HepG2 (cell line): Measurements from ENCODE around the gene SDR42E2. TPM values are rescaled to one million over a fixed set of nuclear protein-coding genes. Genes with fewer than 3 reads are reported as not detected.

Experiments
- ATAC-seq: fragments of 200-7000 bp; cut with Tn5 transposase; 3 replicates; pipeline ENCODE4 v1.9.1; 2020; ENCODE audit warnings: mild to moderate bottlenecking, moderate library complexity
- BruUV-seq: library from RNA; stranded (reverse); fragments of 400-500 nt; replicated peaks from 2 replicates; lab custom pipeline; 2021; lab: Mats Ljungman, UMichigan
- CTCF ChIA-PET: fragments of 300-600 bp; formaldehyde crosslinking; extraction: SDS; loops from one replicate; lab custom pipeline; 2021; ENCODE audit warnings: low total read pairs, inconsistent platforms, low intra/inter-chr PET ratio; lab: Yijun Ruan, JAX
- POLR2A ChIA-PET: fragments of 350-600 bp; sonication (Branson Sonifier 250); formaldehyde crosslinking; loops from one replicate; lab custom pipeline; 2020; ENCODE audit warnings: antibody characterized with exemption, inconsistent platforms; lab: Yijun Ruan, JAX
- DNase-seq: peaks from one replicate; pipeline ENCODE4 v3.0.0-alpha.2; 2015; ENCODE audit warnings: low spot score
- FAIRE-seq: peaks from 3 replicates; lab custom pipeline; 2011; peaks lifted over from hg19 to GRCh38; lab: Jason Lieb, UNC
- H2AFZ ChIP-seq: one replicate; pipeline ENCODE4 v1.6.1; 2011; ENCODE audit warnings: low read length, inconsistent platforms
- H3K27ac ChIP-seq: fragments of 300-600 bp; 3 replicates; pipeline ENCODE4 v1.8.0; 2011; ENCODE audit warnings: mixed run types, mild to moderate bottlenecking, mixed read lengths, low read length, inconsistent platforms; ENCODE audit not compliant: insufficient read depth; ENCODE audit errors: extremely low read length
- H3K27me3 ChIP-seq, 2 experiments: fragments of 200-600 bp in 1 of 2; 2 replicates in 1 of 2; 3 replicates in 1 of 2; pipeline versions ENCODE4 v1.6.0 to v1.8.0; 2011; ENCODE audit warnings: low read length in 2 of 2, mild to moderate bottlenecking in 2 of 2, moderate library complexity in 2 of 2, inconsistent platforms in 1 of 2; ENCODE audit not compliant: insufficient read depth in 2 of 2, control insufficient read depth in 1 of 2
- H3K36me3 ChIP-seq, 2 experiments: fragments of 200-600 bp in 1 of 2; replicated peaks in 1 of 2; 2 replicates in 1 of 2; 3 replicates in 1 of 2; pipeline versions ENCODE4 v1.5.1 to v1.8.0; 2011; ENCODE audit warnings: low read length in 2 of 2, inconsistent platforms in 1 of 2; ENCODE audit not compliant: insufficient read depth in 2 of 2, control insufficient read depth in 1 of 2
- H3K4me1 ChIP-seq: 2 replicates; pipeline ENCODE4 v1.5.1; 2012; ENCODE audit warnings: low read length, inconsistent platforms; ENCODE audit not compliant: insufficient read depth
- H3K4me2 ChIP-seq: 2 replicates; pipeline ENCODE4 v1.6.0; 2011; ENCODE audit warnings: low read depth, low read length, inconsistent platforms
- H3K4me3 ChIP-seq, 3 experiments: fragments of 200-600 bp in 1 of 3; sonication (generic), shearing (Covaris generic) in 1 of 3; replicated peaks in 1 of 3; 2 replicates each; pipeline ENCODE4 v1.5.1; 2011 to 2016; ENCODE audit warnings: low read length in 3 of 3, inconsistent platforms in 2 of 3, low read depth in 2 of 3, mild to moderate bottlenecking in 2 of 3, control low read depth in 1 of 3, mixed read lengths in 1 of 3; ENCODE audit not compliant: insufficient read depth in 1 of 3
- H3K79me2 ChIP-seq: one replicate; pipeline ENCODE4 v1.6.1; 2011; ENCODE audit warnings: low read length, inconsistent platforms; ENCODE audit not compliant: insufficient read depth
- H3K9ac ChIP-seq: 2 replicates; pipeline ENCODE4 v1.6.0; 2011; ENCODE audit warnings: mild to moderate bottlenecking, low read depth, low read length, inconsistent platforms; ENCODE audit not compliant: insufficient read depth
- H3K9me3 ChIP-seq: 2 replicates; pipeline ENCODE4 v1.5.1; 2012; ENCODE audit warnings: mild to moderate bottlenecking, low read length
- H4K20me1 ChIP-seq: 2 replicates; pipeline ENCODE4 v1.6.0; 2011; ENCODE audit warnings: inconsistent platforms, mild to moderate bottlenecking, low read length, moderate library complexity; ENCODE audit not compliant: insufficient read depth
- ATF3 ChIP-seq: sonication (generic); formaldehyde crosslinking; IDR thresholded peaks from 2 replicates; pipeline ENCODE4 v1.4.0; 2020; ENCODE audit warnings: missing genetic modification reagents
- HMGXB3 ChIP-seq: sonication (generic); formaldehyde crosslinking; IDR thresholded peaks from 2 replicates; pipeline ENCODE4 v1.4.0; 2020; ENCODE audit warnings: missing genetic modification reagents, borderline replicate concordance
- HNF4A ChIP-seq: sonication (generic); formaldehyde crosslinking; IDR thresholded peaks from 2 replicates; pipeline ENCODE4 v1.4.0; 2020; ENCODE audit warnings: missing genetic modification reagents
- HNRNPH1 ChIP-seq: fragments of 200-400 bp; formaldehyde crosslinking; optimal IDR thresholded peaks from 2 replicates; pipeline ENCODE3; 2017; ENCODE audit warnings: mild to moderate bottlenecking, low read depth, low read length
- NR2C2 ChIP-seq: sonication (generic); formaldehyde crosslinking; IDR thresholded peaks from 2 replicates; pipeline ENCODE4 v1.4.0; 2020; ENCODE audit warnings: missing genetic modification reagents, mild to moderate bottlenecking, moderate library complexity, borderline replicate concordance
- PRMT3 ChIP-seq: sonication (generic); formaldehyde crosslinking; IDR thresholded peaks from 2 replicates; pipeline ENCODE4 v1.8.1; 2022; ENCODE audit warnings: low read depth, mild to moderate bottlenecking, moderate library complexity, missing genetic modification reagents, borderline replicate concordance
- RAD51 ChIP-seq: fragments of 450-650 bp; IDR thresholded peaks from 2 replicates; pipeline ENCODE4 v1.6.1; 2016; ENCODE audit warnings: borderline replicate concordance
- SALL1 ChIP-seq: sonication (generic); formaldehyde crosslinking; IDR thresholded peaks from 2 replicates; pipeline ENCODE4 v1.8.0; 2022; ENCODE audit warnings: mild to moderate bottlenecking, missing genetic modification reagents
- SP4 ChIP-seq: sonication (generic); formaldehyde crosslinking; IDR thresholded peaks from 2 replicates; pipeline ENCODE4 v1.8.1; 2023; ENCODE audit warnings: mild to moderate bottlenecking, missing genetic modification reagents
- SRF ChIP-seq: IDR thresholded peaks from 2 replicates; pipeline ENCODE4 v1.6.1; 2011; ENCODE audit warnings: mild to moderate bottlenecking, low read depth, low read length, moderate library complexity
- TEAD3 ChIP-seq: optimal IDR thresholded peaks from 2 replicates; pipeline ENCODE3; 2016; ENCODE audit warnings: borderline replicate concordance
- ZBTB25 ChIP-seq: IDR thresholded peaks from 2 replicates; pipeline ENCODE4 v1.6.1; 2018; ENCODE audit warnings: missing genetic modification reagents
- ZNF224 ChIP-seq: sonication (generic); formaldehyde crosslinking; IDR thresholded peaks from 2 replicates; pipeline ENCODE4 v1.5.0; 2020; ENCODE audit warnings: mild to moderate bottlenecking, missing genetic modification reagents
- ZNF225 ChIP-seq: sonication (generic); formaldehyde crosslinking; IDR thresholded peaks from 2 replicates; pipeline ENCODE4 v1.4.0; 2020; ENCODE audit warnings: mild to moderate bottlenecking, missing genetic modification reagents
- ZNF331 ChIP-seq: sonication (generic); formaldehyde crosslinking; IDR thresholded peaks from 2 replicates; pipeline ENCODE4 v1.4.0; 2020; ENCODE audit warnings: missing genetic modification reagents
- ZNF562 ChIP-seq: sonication (generic); formaldehyde crosslinking; IDR thresholded peaks from 2 replicates; pipeline ENCODE4 v1.8.0; 2022; ENCODE audit warnings: missing genetic modification reagents, borderline replicate concordance
- ZNF567 ChIP-seq: sonication (generic); formaldehyde crosslinking; IDR thresholded peaks from 2 replicates; pipeline ENCODE4 v1.8.1; 2023; ENCODE audit warnings: mild to moderate bottlenecking, missing genetic modification reagents, borderline replicate concordance
- ZNF746 ChIP-seq: sonication (generic); formaldehyde crosslinking; IDR thresholded peaks from 2 replicates; pipeline ENCODE4 v1.8.0; 2022; ENCODE audit warnings: mild to moderate bottlenecking, missing genetic modification reagents
- WGBS: methylation state at CpG from one replicate; pipeline ENCODE4 v1.1.6; 2017; ENCODE audit warnings: low lambda C conversion rate; 5-methylcytosine and 5-hydroxymethylcytosine counted together
- in situ Hi-C: cut with HindIII; loops from 2 replicates; pipeline ENCODE4 v1.10.0; 2017; ENCODE audit warnings: low pct_unique_long_range_greater_than_20kb; ENCODE audit not compliant: extremely low pct_ligation_motif_present
- intact Hi-C: fragments of 100-400 bp; cut with micrococcal nuclease; formaldehyde crosslinking; loops from one replicate; pipeline ENCODE4 v1.10.0; 2022; ENCODE audit not compliant: unreplicated experiment
- polyA plus RNA-seq, 8 experiments: library from polyadenylated mRNA; depleted of rRNA in 3 of 8; stranded (reverse) in 7 of 8; unstranded in 1 of 8; fragments of >200 nt; fragmentation: Illumina TruSeq in 4 of 8; extraction: Trizol in 4 of 8; gene quantifications; 2 replicates each; pipeline versions ENCODE4 v1.2.1 to v1.2.3, GENCODE V29; 2011 to 2016; ENCODE audit warnings: low read depth in 4 of 8, missing spikeins in 1 of 8, mixed read lengths in 1 of 8; ENCODE audit not compliant: insufficient read depth in 1 of 8
- total RNA-seq, 5 experiments: library from RNA; depleted of rRNA; stranded (reverse); fragments of >200 nt; fragmentation: Illumina TruSeq; extraction: Trizol; gene quantifications; 2 replicates each; pipeline ENCODE4 v1.2.3, GENCODE V29; 2016; ENCODE audit warnings: low read depth in 1 of 5

The SDR42E2 gene
- total and polyA plus RNA-seq, 2 of the 13 experiments (the other 11 are each of a cell fraction or from before 2014, with no cell fraction given): 0.05 to 0.11 TPM

GRCh38 chr16:22207715-22208360, 45.5 kb downstream of the SDR42E2 start:
- H3K4me3 ChIP-seq: peak overlapping the region; percentile 89 to 97 (median 93)
- POLR2A ChIA-PET: interaction anchor here (1.4 to 5.4 kb wide), 3 partner anchors 11 to 89 kb away, joined by 4 to 78 read pairs (median 7); partner anchors contain the start of gene POLR3E
- DNase-seq (no peak), FAIRE-seq (no peak), ATAC-seq (no peak)
- H2AFZ ChIP-seq: no peak overlapping the region
- CTCF ChIA-PET: no interaction called here
- in situ Hi-C loops: no loop called here
- peak overlapping the region; percentile 85 for H3K9ac ChIP-seq
- no peak overlapping the region for H3K27ac ChIP-seq
- 0 out of 2 replicates have a peak, but pooled peaks cover 4% of the 10 kb centered on the region for H4K20me1 ChIP-seq
- H3K4me2 ChIP-seq: peak overlapping the region; percentile 96
- H3K4me1 ChIP-seq: peaks cover 63% of the 10 kb centered on the region
- H3K9me3 ChIP-seq: no peaks in the 10 kb centered on the region
- TSS peak; percentile 49 for BruUV-seq
- peaks cover 53% of the 10 kb centered on the region for H3K79me2 ChIP-seq
- WGBS: 69% methylated on average over 10 of the region's 10 CpGs
- peaks cover 4 to 12% of the 10 kb centered on the region in 2 experiments for H3K36me3 ChIP-seq
- intact Hi-C loops: loop anchor here (5.0 kb wide), 1 partner anchor 79 kb away; no protein-coding TSS in a partner anchor
- H3K27me3 ChIP-seq: no peaks in the 10 kb centered on the region; a peak in 1 of 5 replicates
- no peak for TF ChIP-seq ZNF331 (CRISPR knock-in tag)
- TF ChIP-seq NR2C2 (CRISPR knock-in tag): no peak
- no peak for TF ChIP-seq ZNF562
- TF ChIP-seq ZNF225: peak; percentile 14; the same call in 1 of the 2 replicates
- no peak for TF ChIP-seq ZNF746 (CRISPR knock-in tag)
- no peak for TF ChIP-seq ZBTB25 (CRISPR knock-in tag)
- TF ChIP-seq SRF: no peak
- TF ChIP-seq HNRNPH1: no peak
- TF ChIP-seq HMGXB3: no peak
- no peak for TF ChIP-seq SALL1
- TF ChIP-seq ZNF567 (CRISPR knock-in tag): peak; percentile 71; the same call in 1 of the 2 replicates
- no peak for TF ChIP-seq ATF3 (CRISPR knock-in tag)
- TF ChIP-seq TEAD3 (CRISPR knock-in tag): peak; percentile 64
- 0 out of 2 replicates have a peak, but pooled peaks have one; percentile 16 for TF ChIP-seq SP4 (CRISPR knock-in tag)
- TF ChIP-seq ZNF224 (CRISPR knock-in tag): no peak
- TF ChIP-seq HNF4A (CRISPR knock-in tag): no peak
- TF ChIP-seq PRMT3 (CRISPR knock-in tag): no peak
- TF ChIP-seq RAD51: no peak
